HG03439 (cell line): ENCODE data around the gene PRKCA.
"Not testable (repeated sequence)": the region's sequence is repeated elsewhere in the genome, so short reads cannot be mapped to it uniquely, and the experiment has no call there.

Experiments
- ATAC-seq: cut with Tn5 transposase; IDR thresholded peaks from one replicate; pipeline ENCODE4 v1.9.1; 2021; ENCODE audit warnings: mild to moderate bottlenecking, moderate library complexity; ENCODE audit not compliant: unreplicated experiment

The PRKCA gene

GRCh38 chr17:66689221-66689620, 386.8 kb downstream of the PRKCA start:
- ATAC-seq = no peak

- ATAC-seq = no peak
Measured at GRCh38 chr17:66690166-66690565, 387.8 kb downstream of the PRKCA start.

- no peak for ATAC-seq
Measured at GRCh38 chr17:66691644-66692420, 389.4 kb downstream of the PRKCA start.

GRCh38 chr17:66692421-66692690, 389.9 kb downstream of the PRKCA start:
- ATAC-seq = no peak

GRCh38 chr17:66695098-66695497, 392.7 kb downstream of the PRKCA start:
- ATAC-seq = no peak

- ATAC-seq = no peak
Measured at GRCh38 chr17:66698270-66698669, 395.9 kb downstream of the PRKCA start.

GRCh38 chr17:66701462-66701861, 399.0 kb downstream of the PRKCA start:
- no peak for ATAC-seq

GRCh38 chr17:66702106-66702936, 399.9 kb downstream of the PRKCA start:
- ATAC-seq = no peak

GRCh38 chr17:66704858-66705520, 402.6 kb downstream of the PRKCA start:
- no peak for ATAC-seq

GRCh38 chr17:66706851-66707450, 404.5 kb downstream of the PRKCA start:
- no peak for ATAC-seq

GRCh38 chr17:66711401-66711800, 409.0 kb downstream of the PRKCA start:
- no peak for ATAC-seq

- no peak for ATAC-seq
Measured at GRCh38 chr17:66711881-66712321, 409.5 kb downstream of the PRKCA start.

- no peak for ATAC-seq
Measured at GRCh38 chr17:66712453-66712852, 410.0 kb downstream of the PRKCA start.

- ATAC-seq = not testable (repeated sequence)
Measured at GRCh38 chr17:66713021-66713532, 410.7 kb downstream of the PRKCA start.

- ATAC-seq = peak; percentile 69
Measured at GRCh38 chr17:66713533-66714042, 411.2 kb downstream of the PRKCA start.

- no peak for ATAC-seq
Measured at GRCh38 chr17:66714046-66715023, 411.9 kb downstream of the PRKCA start.

- no peak for ATAC-seq
Measured at GRCh38 chr17:66715076-66715675, 412.8 kb downstream of the PRKCA start.

GRCh38 chr17:66715745-66716156, 413.3 kb downstream of the PRKCA start:
- ATAC-seq = no peak
